Inflammatory macrophage (primary cell): ENCODE measurements around the gene EXOSC9.

ENCODE experiments used
- DNase-seq, 2 donors: peaks; one replicate each; pipeline ENCODE4 v3.0.0-alpha.2; 2020 to 2022

The EXOSC9 gene

GRCh38 chr4:121827853-121828252, 26.7 kb downstream of the EXOSC9 start:
- DNase-seq, result no peak

- DNase-seq, result no peak
Measured at GRCh38 chr4:121829511-121829910, 28.4 kb downstream of the EXOSC9 start.

GRCh38 chr4:121838136-121838535, 37.0 kb downstream of the EXOSC9 start:
- DNase-seq, result peak in 1 of 2 donors; percentile 65

DNA sequence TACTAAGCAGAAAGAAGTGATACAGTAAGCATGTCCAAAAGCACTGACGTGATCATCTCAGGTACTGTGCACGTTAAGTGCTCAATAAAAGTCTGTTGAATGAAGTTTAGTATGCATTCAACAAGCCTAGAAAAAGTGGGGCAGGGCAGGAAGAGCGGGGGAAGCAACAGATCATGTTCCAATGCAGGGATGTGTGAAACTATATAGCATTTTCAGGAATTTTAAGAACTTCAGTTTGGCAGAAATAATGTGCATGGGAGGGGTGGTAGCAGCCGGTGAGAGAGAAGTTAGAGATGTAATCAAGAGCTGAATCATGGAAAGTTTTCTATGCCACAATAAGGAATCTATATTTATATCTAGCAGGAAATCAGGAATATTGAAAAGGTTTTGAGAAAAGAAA, 41.7 kb downstream of the EXOSC9 start:
- no peak for DNase-seq

DNA sequence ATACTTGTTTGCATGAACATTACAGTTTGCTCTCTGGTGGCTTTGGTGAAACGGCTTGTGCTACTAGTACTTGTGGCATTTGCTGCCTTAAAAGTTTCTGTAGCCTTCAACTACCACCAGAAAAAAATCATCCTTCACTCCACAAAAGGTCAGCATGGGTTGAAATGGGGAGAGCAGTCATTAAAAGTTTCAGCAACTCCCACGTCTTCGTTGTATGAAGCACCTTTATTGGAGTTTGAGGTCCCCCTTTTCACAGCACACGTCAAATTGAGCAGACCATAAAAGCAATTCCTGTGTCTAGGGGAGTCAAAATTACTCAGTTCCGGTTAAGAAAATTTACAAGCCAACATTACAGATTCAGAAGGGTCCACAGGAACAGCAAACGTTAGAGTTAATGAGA, 45.5 kb downstream of the EXOSC9 start:
- no peak for DNase-seq

DNA sequence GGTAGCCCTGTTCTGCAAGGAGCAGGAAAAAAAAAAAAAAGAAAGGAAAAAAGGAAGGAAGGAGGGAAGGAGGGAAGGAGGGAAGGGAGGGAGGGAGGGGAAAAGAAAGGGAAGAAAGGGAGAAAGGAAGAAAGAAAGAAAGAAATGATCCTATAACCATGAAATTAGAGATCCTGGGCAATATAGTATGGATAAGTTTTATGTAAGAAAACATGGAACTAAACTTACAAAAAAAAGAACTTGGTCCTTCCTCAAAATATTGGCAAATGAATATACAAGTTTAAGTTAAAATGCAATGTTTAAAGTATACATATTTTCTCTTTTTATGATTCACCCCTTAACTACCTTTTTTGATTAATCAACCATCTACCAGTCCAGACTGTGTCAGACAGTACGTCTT, 50.2 kb downstream of the EXOSC9 start:
- no peak for DNase-seq

GRCh38 chr4:121860121-121860520, 59.0 kb downstream of the EXOSC9 start:
- no peak for DNase-seq

DNA sequence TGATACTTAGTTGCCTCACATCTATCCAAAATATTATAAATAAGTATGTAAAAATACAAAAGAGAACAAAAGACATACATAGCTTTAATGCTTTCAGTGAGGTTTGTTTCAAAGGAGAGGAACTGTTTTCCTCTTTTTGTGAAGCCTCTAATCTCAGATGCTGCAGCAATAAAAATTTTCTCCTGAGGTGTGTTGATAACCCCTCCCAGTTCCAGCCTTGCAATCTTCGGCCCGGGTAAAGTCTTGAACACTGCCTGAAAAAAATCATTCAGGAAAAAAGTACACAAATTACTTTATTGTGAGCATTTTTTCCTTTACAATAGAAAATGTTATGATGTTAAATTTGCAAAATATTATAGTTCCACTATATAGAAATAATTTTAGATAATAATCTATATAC, 60.3 kb downstream of the EXOSC9 start:
- DNase-seq, result no peak

DNA sequence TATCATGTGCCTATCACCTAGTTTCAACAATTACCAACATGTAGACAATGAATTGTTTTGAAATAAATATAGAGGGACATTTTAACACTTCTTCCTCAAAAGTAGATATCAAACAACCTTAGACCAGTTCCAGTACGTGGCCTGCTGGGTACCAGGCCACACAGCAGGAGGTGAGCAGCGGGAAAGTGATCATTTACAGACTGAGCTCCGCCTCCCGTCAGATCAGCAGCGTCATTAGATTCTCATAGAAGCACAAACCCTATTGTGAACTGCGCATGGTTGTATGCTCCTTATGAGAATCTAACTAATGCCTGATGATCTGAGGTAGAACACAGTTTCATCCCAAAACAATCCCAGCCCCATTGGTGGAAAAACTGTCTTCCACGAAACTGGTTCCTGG, 62.7 kb downstream of the EXOSC9 start:
- no peak for DNase-seq
